CD14-positive monocyte (primary cell): Measurements from ENCODE around the gene DHRS7B. TPM values are rescaled to one million over a fixed set of nuclear protein-coding genes. Genes with fewer than 3 reads are reported as not detected.
"Not testable (repeated sequence)": the region's sequence is repeated elsewhere in the genome, so short reads cannot be mapped to it uniquely, and the experiment has no call there.

Experiments used
- DNase-seq, 3 donors: peaks; one replicate each; pipeline ENCODE4 v3.0.0-alpha.2; 2011 to 2022
- H2AFZ ChIP-seq: 2 replicates; pipeline ENCODE4 v1.6.0; 2012; ENCODE audit warnings: mild to moderate bottlenecking, low read depth, low read length, inconsistent platforms; ENCODE audit not compliant: insufficient read depth, poor library complexity, severe bottlenecking
- H3K27ac ChIP-seq, 2 donors: 1 replicate in 1 of 2; 2 replicates in 1 of 2; pipeline ENCODE4 v1.5.1; 2012 to 2013; ENCODE audit warnings: low read length in 2 of 2, control low read depth in 1 of 2, inconsistent platforms in 1 of 2, low read depth in 1 of 2, mild to moderate bottlenecking in 1 of 2
- H3K27me3 ChIP-seq, 2 donors: one replicate each; pipeline versions ENCODE4 v1.6.0 to v1.6.1; 2011 to 2013; ENCODE audit warnings: low read length in 2 of 2; ENCODE audit not compliant: control insufficient read depth in 2 of 2, insufficient read depth in 2 of 2
- H3K36me3 ChIP-seq, 2 donors: replicated peaks in 1 of 2; 1 replicate in 1 of 2; 2 replicates in 1 of 2; pipeline versions ENCODE4 v1.5.1 to v1.6.1; 2012 to 2013; ENCODE audit warnings: low read length in 2 of 2, control low read depth in 1 of 2, inconsistent platforms in 1 of 2, mild to moderate bottlenecking in 1 of 2; ENCODE audit not compliant: insufficient read depth in 2 of 2, control insufficient read depth in 1 of 2
- H3K4me1 ChIP-seq, 2 donors: 1 replicate in 1 of 2; 2 replicates in 1 of 2; pipeline versions ENCODE4 v1.5.1 to v1.6.1; 2012 to 2013; ENCODE audit warnings: low read length in 2 of 2, control low read depth in 1 of 2, inconsistent platforms in 1 of 2, mild to moderate bottlenecking in 1 of 2, moderate library complexity in 1 of 2; ENCODE audit not compliant: insufficient read depth in 2 of 2, control insufficient read depth in 1 of 2
- H3K4me2 ChIP-seq: replicated peaks from 2 replicates; pipeline ENCODE3; 2012; ENCODE audit warnings: low read length, moderate library complexity, mild to moderate bottlenecking; ENCODE audit not compliant: poor library complexity, severe bottlenecking; ENCODE audit errors: extremely low read depth
- H3K4me3 ChIP-seq, 3 experiments: fragments of 200-600 bp in 1 of 3; sonication (generic) in 1 of 3; replicated peaks in 1 of 3; 1 replicate in 2 of 3; 2 replicates in 1 of 3; pipeline ENCODE4 v1.5.1; 2011 to 2013; ENCODE audit warnings: low read length in 3 of 3, mild to moderate bottlenecking in 3 of 3, control low read depth in 2 of 3, low read depth in 2 of 3, inconsistent platforms in 1 of 3, moderate library complexity in 1 of 3
- H3K79me2 ChIP-seq: 2 replicates; pipeline ENCODE4 v1.6.0; 2012; ENCODE audit warnings: mild to moderate bottlenecking, control low read depth, inconsistent platforms, low read length, moderate library complexity; ENCODE audit not compliant: insufficient read depth
- H3K9ac ChIP-seq: 2 replicates; pipeline ENCODE4 v1.6.0; 2017; ENCODE audit warnings: low read length, mild to moderate bottlenecking; ENCODE audit not compliant: insufficient read depth, poor library complexity, severe bottlenecking
- H3K9me3 ChIP-seq, 2 donors: replicated peaks in 1 of 2; 1 replicate in 1 of 2; 2 replicates in 1 of 2; pipeline versions ENCODE4 v1.5.1 to v1.6.1; 2012 to 2013; ENCODE audit warnings: low read length in 2 of 2, control low read depth in 1 of 2; ENCODE audit not compliant: control insufficient read depth in 1 of 2, insufficient read depth in 1 of 2
- H4K20me1 ChIP-seq: 2 replicates; pipeline ENCODE4 v1.6.0; 2012; ENCODE audit warnings: mild to moderate bottlenecking, low read length, control low read depth, moderate library complexity; ENCODE audit not compliant: insufficient read depth
- H3K27ac Mint-ChIP-seq, 7 donors: one replicate each; pipeline ENCODE4 v1.8.0; 2020; ENCODE audit warnings: mild to moderate bottlenecking in 7 of 7, mixed read lengths in 7 of 7, moderate library complexity in 6 of 7, inconsistent platforms in 2 of 7
- H3K27me3 Mint-ChIP-seq, 3 donors: one replicate each; pipeline ENCODE4 v1.8.0; 2021 to 2022; ENCODE audit warnings: low read depth in 3 of 3, mild to moderate bottlenecking in 3 of 3, mixed read lengths in 3 of 3, moderate library complexity in 3 of 3, inconsistent platforms in 1 of 3
- H3K36me3 Mint-ChIP-seq, 2 donors: one replicate each; pipeline ENCODE4 v1.8.0; 2020; ENCODE audit warnings: mixed read lengths in 2 of 2, inconsistent platforms in 1 of 2, mild to moderate bottlenecking in 1 of 2
- H3K4me1 Mint-ChIP-seq: one replicate; pipeline ENCODE4 v1.8.0; 2020; ENCODE audit warnings: mild to moderate bottlenecking, mixed read lengths
- H3K4me3 Mint-ChIP-seq, 2 donors: one replicate each; pipeline ENCODE4 v1.8.0; 2020; ENCODE audit warnings: mild to moderate bottlenecking in 2 of 2, mixed read lengths in 2 of 2, moderate library complexity in 1 of 2
- H3K9me3 Mint-ChIP-seq, 7 donors: one replicate each; pipeline ENCODE4 v1.8.0; 2020 to 2022; ENCODE audit warnings: mixed read lengths in 7 of 7, mild to moderate bottlenecking in 6 of 7, moderate library complexity in 6 of 7, inconsistent platforms in 2 of 7
- WGBS: methylation state at CpG from one replicate; pipeline ENCODE4 v1.1.5; 2013; ENCODE audit warnings: missing lambda C conversion rate; ENCODE audit not compliant: insufficient coverage; 5-methylcytosine and 5-hydroxymethylcytosine counted together
- intact Hi-C, 2 donors: fragments of 100-400 bp; cut with micrococcal nuclease; formaldehyde crosslinking; loops; one replicate each; pipeline versions ENCODE4 v1.15.0 to v1.15.1; 2023
- polyA plus RNA-seq, 3 donors: library from polyadenylated mRNA; depleted of rRNA in 1 of 3; unstranded in 2 of 3; stranded (reverse) in 1 of 3; fragments of 300-500 nt in 2 of 3; fragments of >200 nt in 1 of 3; fragmentation: Illumina TruSeq in 2 of 3; gene quantifications; 1 replicate in 2 of 3; 2 replicates in 1 of 3; pipeline ENCODE4 v1.2.3, GENCODE V29; 2012 to 2021
- TF ChIP-seq, protein P1 (sequence below): fragments of 200-600 bp; IDR thresholded peaks from one replicate; pipeline ENCODE4 v1.8.0; 2022; ENCODE audit warnings: antibody characterized with exemption, mild to moderate bottlenecking

The DHRS7B gene
- polyA plus RNA-seq, 3 donors = 23.2 to 37.8 (median 33.9) TPM

DNA sequence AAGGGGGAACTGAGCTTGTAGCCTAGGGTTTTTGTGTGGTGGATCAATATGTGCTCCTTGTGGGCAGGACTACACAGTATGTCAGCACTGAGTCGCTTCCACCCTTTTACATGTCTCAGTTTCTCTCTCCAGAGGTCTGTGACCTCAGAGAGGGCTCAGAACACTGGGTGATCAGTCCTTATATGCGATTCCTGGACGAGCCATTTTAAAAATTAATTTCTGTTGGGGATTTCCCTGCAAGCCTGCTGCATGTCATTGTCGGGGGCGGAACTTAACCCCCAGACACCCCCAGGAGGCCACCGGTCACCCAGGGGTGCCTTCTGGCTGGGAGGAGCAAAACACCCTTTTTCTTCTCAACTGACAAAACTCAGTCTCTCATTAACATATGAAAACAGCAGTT lies 14.1 kb downstream of the DHRS7B start:
- 32% methylated on average over 3 of the region's 6 CpGs for WGBS
- peaks cover 0 to 20% of the 10 kb centered on the region in 2 donors for H3K9me3 ChIP-seq
- peak overlapping the region; percentile 62 for H2AFZ ChIP-seq
- Mint-ChIP-seq H3K36me3 (peaks cover 2 to 16% of the 10 kb centered on the region in 2 donors), H3K4me3 (peak overlapping the region; percentile 28 to 47), H3K9me3 (peaks cover 3 to 17% (median 11%) of the 10 kb centered on the region in 7 donors), H3K27ac (peak overlapping the region; percentile 62 to 91 (median 86)), H3K27me3 (peaks cover 0 to 3% (median 0%) of the 10 kb centered on the region in 3 donors), H3K4me1 (peaks cover 60% of the 10 kb centered on the region)
- H3K9ac ChIP-seq = peak overlapping the region; percentile 34
- H3K4me3 ChIP-seq = peak overlapping the region in 1 of 3 experiments; percentile 46
- H3K36me3 ChIP-seq = no peaks in the 10 kb centered on the region
- intact Hi-C loops = no loop called here
- H3K27me3 ChIP-seq = no peaks in the 10 kb centered on the region
- no peaks in the 10 kb centered on the region for H4K20me1 ChIP-seq
- DNase-seq = peak in 1 of 3 donors; percentile 15
- TF ChIP-seq, protein P1, sequence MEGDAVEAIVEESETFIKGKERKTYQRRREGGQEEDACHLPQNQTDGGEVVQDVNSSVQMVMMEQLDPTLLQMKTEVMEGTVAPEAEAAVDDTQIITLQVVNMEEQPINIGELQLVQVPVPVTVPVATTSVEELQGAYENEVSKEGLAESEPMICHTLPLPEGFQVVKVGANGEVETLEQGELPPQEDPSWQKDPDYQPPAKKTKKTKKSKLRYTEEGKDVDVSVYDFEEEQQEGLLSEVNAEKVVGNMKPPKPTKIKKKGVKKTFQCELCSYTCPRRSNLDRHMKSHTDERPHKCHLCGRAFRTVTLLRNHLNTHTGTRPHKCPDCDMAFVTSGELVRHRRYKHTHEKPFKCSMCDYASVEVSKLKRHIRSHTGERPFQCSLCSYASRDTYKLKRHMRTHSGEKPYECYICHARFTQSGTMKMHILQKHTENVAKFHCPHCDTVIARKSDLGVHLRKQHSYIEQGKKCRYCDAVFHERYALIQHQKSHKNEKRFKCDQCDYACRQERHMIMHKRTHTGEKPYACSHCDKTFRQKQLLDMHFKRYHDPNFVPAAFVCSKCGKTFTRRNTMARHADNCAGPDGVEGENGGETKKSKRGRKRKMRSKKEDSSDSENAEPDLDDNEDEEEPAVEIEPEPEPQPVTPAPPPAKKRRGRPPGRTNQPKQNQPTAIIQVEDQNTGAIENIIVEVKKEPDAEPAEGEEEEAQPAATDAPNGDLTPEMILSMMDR = no peak
- peaks cover 93% of the 10 kb centered on the region for H3K79me2 ChIP-seq
- peak overlapping the region; percentile 50 for H3K4me2 ChIP-seq
- H3K4me1 ChIP-seq = peaks cover 57 to 69% of the 10 kb centered on the region in 2 donors
- peak overlapping the region; percentile 43 to 79 for H3K27ac ChIP-seq

DNA sequence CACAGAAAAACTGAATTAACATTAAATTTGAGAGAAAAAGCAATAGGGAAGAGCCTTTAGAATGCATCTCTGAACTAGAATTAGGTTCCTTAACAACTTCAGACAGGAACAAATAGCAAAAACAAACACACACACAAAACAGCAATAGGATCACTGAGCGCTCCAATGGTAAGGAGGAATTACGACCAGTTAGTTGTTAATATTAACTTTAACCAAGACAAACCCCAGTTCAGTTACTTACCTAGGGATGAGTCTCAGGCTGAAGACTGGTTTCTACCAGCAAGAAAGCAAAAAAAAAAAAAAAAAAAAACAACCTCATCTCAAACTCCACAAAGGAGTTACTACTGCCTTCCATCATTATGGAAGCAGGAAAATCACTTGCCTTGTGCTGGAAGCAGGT lies 14.6 kb downstream of the DHRS7B start:
- Histone ChIP-seq H3K4me1 (peaks cover 61 to 73% of the 10 kb centered on the region in 2 donors), H3K27ac (peak overlapping the region; percentile 43 to 79), H3K9me3 (peaks cover 0 to 18% of the 10 kb centered on the region in 2 donors), H3K4me2 (peak overlapping the region; percentile 50), H3K9ac (peak overlapping the region; percentile 34), H3K27me3 (no peaks in the 10 kb centered on the region), H3K4me3 (peak overlapping the region in 1 of 3 experiments; percentile 46), H4K20me1 (no peaks in the 10 kb centered on the region), H3K79me2 (peaks cover 89% of the 10 kb centered on the region), H2AFZ (peak overlapping the region; percentile 62), H3K36me3 (no peaks in the 10 kb centered on the region)
- peaks cover 3 to 16% (median 11%) of the 10 kb centered on the region in 7 donors for H3K9me3 Mint-ChIP-seq
- intact Hi-C loops = no loop called here
- H3K27me3 Mint-ChIP-seq = peaks cover 0 to 3% (median 0%) of the 10 kb centered on the region in 3 donors
- no CpG with 5 or more reads among the region's 2 CpGs for WGBS
- DNase-seq = no peak
- TF ChIP-seq, protein P1 = no peak
- peaks cover 65% of the 10 kb centered on the region for H3K4me1 Mint-ChIP-seq
- no peak overlapping the region for H3K4me3 Mint-ChIP-seq
- H3K27ac Mint-ChIP-seq = peak overlapping the region; percentile 62 to 91 (median 86)
- H3K36me3 Mint-ChIP-seq = peaks cover 2 to 13% of the 10 kb centered on the region in 2 donors

DNA sequence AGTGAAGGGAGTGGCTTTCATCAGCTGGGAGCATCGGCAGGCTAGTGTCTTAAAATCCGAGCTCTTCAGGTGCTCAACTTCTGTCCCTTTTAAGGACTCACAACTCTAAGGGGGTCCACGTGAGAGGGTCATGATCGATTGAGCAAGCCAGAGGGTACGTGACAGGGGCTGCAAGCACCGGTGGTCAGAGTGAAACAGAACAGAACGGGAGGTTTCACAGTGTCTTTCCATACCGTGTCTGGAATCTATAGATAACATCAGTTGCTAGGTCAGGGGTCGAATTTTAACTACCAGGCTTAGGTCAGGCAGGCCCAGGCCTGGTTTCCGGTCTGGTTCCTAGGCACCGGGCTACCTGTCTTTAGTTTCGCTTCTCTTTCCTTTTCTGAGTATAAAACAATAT lies 15.3 kb downstream of the DHRS7B start:
- intact Hi-C loops, H3K4me3 ChIP-seq, H3K36me3 ChIP-seq, DNase-seq, H3K9ac ChIP-seq, H4K20me1 ChIP-seq, H3K4me3 Mint-ChIP-seq, H2AFZ ChIP-seq, H3K27me3 ChIP-seq, H3K4me2 ChIP-seq, H3K27me3 Mint-ChIP-seq: not testable (repeated sequence)
- Histone ChIP-seq H3K9me3 (peaks cover 0 to 13% of the 10 kb centered on the region in 2 donors), H3K4me1 (peaks cover 68 to 81% of the 10 kb centered on the region in 2 donors), H3K27ac (peak overlapping the region in 1 of 2 donors; percentile 79), H3K79me2 (peaks cover 85% of the 10 kb centered on the region)
- Mint-ChIP-seq H3K9me3 (peaks cover 3 to 14% (median 10%) of the 10 kb centered on the region in 7 donors), H3K4me1 (peaks cover 72% of the 10 kb centered on the region), H3K36me3 (peaks cover 2 to 17% of the 10 kb centered on the region in 2 donors), H3K27ac (peak overlapping the region; percentile 51 to 85 (median 74))
- WGBS = 48% methylated on average over 7 of the region's 12 CpGs
